NB4 (cell line): ENCODE measurements around the gene CETN3.

Source experiments
- DNase-seq: peaks from one replicate; pipeline ENCODE4 v3.0.0; 2010; ENCODE audit warnings: low read depth
- H3K4me3 ChIP-seq: one replicate; pipeline ENCODE4 v1.5.1; 2011; ENCODE audit warnings: mild to moderate bottlenecking, low read depth, low read length, moderate library complexity
- MAX ChIP-seq: IDR thresholded peaks from 2 replicates; pipeline ENCODE4 v1.6.1; 2011; ENCODE audit warnings: low read depth, low read length
- MYC ChIP-seq: IDR thresholded peaks from 2 replicates; pipeline ENCODE4 v1.6.1; 2011; ENCODE audit warnings: low read depth, low read length
- POLR2A ChIP-seq: IDR thresholded peaks from 2 replicates; pipeline ENCODE4 v1.6.1; 2011; ENCODE audit warnings: mild to moderate bottlenecking; ENCODE audit not compliant: insufficient read length; ENCODE audit errors: extremely low read depth
- TF ChIP-seq, protein P1 (sequence below): IDR thresholded peaks from one replicate; pipeline ENCODE4 v1.5.1; 2012; ENCODE audit warnings: low read depth, low read length

Gene CETN3

GRCh38 chr5:90365328-90365727, 44.2 kb downstream of the CETN3 start:
- DNase-seq = no peak
- H3K4me3 ChIP-seq = no peak overlapping the region
- TF ChIP-seq POLR2A (no peak), MAX (no peak), MYC (no peak)
- TF ChIP-seq, protein P1, sequence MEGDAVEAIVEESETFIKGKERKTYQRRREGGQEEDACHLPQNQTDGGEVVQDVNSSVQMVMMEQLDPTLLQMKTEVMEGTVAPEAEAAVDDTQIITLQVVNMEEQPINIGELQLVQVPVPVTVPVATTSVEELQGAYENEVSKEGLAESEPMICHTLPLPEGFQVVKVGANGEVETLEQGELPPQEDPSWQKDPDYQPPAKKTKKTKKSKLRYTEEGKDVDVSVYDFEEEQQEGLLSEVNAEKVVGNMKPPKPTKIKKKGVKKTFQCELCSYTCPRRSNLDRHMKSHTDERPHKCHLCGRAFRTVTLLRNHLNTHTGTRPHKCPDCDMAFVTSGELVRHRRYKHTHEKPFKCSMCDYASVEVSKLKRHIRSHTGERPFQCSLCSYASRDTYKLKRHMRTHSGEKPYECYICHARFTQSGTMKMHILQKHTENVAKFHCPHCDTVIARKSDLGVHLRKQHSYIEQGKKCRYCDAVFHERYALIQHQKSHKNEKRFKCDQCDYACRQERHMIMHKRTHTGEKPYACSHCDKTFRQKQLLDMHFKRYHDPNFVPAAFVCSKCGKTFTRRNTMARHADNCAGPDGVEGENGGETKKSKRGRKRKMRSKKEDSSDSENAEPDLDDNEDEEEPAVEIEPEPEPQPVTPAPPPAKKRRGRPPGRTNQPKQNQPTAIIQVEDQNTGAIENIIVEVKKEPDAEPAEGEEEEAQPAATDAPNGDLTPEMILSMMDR = no peak

DNA sequence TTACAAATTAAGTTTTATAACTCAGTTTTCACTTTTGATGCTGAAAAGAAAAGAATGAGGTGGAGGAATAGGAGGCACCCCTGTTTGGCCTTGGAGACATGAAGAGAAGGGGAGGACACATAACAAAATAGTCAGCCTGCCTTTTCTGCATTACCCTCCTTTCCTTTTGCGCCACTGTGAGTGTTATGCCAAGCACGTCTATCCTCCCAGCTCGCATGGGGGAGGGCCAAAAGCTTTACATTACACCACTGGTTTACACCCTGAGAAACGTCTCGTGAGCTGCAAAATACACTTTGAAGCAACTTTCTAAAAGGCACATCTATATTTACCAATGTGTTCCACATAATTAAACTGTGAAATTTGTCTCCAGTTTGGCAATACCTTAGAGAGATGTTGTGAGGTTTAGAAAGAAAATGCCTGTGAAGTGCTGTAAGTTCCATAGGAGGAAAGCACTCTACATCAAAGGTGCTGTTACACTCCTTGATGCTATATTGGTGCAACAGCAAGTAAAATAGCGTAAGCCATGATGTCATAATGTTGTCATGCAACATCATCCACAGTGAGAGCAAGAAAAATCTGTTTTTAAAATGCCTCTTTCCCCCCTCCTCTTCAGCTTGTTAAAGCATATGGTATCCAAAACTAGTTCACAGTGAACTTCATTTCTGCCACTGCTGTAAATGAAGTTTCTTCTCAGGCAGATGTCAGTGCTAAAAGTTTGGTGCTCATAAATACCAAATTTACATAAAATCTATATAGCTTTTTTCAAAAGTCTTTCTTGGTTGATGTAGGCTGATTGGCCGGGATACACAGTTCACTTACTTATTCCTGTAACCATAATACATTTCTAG, 50.3 kb downstream of the CETN3 start:
- no peak for DNase-seq
- TF ChIP-seq POLR2A = no peak
- TF ChIP-seq MYC = no peak
- TF ChIP-seq, protein P1 = no peak
- TF ChIP-seq MAX = no peak
- no peak overlapping the region for H3K4me3 ChIP-seq

DNA sequence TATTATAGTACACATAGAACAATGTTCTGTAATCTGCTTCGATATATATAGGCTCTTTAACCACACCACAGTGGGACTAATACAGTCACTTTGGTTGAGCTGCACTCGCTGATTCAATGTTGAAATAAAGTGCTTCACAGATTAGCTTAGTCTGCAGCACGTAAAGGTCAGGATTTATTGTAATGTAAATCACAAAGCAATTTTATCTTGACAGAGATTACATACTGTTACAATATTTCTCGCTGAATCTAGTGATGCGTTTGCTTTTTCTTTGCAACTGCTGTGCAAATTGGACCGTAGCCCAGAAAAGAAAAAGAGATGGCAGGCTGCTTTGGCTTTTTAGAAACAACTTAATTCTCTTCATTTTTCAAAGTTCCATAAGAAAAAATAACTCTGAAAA, 52.9 kb downstream of the CETN3 start:
- H3K4me3 ChIP-seq = no peak overlapping the region
- no peak for DNase-seq
- TF ChIP-seq POLR2A = no peak
- no peak for TF ChIP-seq MYC
- TF ChIP-seq, protein P1 = no peak
- no peak for TF ChIP-seq MAX

GRCh38 chr5:90356176-90356575, 53.4 kb downstream of the CETN3 start:
- no peak overlapping the region for H3K4me3 ChIP-seq
- DNase-seq = no peak
- TF ChIP-seq MYC (no peak), POLR2A (no peak)

DNA sequence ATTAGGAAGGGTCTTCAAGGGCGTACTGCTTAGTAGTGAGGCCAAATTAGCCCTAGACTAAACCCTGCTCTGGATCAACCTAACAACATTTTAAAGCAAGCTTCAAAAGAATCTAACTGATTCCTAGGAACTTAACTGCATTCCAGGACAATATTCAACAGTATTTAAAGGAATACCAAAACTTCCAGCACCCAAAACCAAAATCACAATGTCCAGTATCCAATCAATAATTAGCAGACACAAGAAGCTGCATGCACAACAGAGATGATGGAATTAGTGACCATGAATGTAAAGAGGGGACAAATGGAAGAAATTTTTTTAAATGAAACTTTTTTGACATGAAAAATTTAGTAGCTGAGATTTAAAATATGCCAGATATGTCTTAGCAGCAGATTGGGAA, 53.9 kb downstream of the CETN3 start:
- TF ChIP-seq MAX = no peak
- TF ChIP-seq POLR2A = no peak
- TF ChIP-seq, protein P1 = no peak
- TF ChIP-seq MYC = no peak
- no peak for DNase-seq
- no peak overlapping the region for H3K4me3 ChIP-seq

- no peak for DNase-seq
- no peak overlapping the region for H3K4me3 ChIP-seq
- TF ChIP-seq, protein P1 = no peak
- TF ChIP-seq MYC (no peak), POLR2A (no peak), MAX (no peak)
Observed at GRCh38 chr5:90353254-90353653, 56.3 kb downstream of the CETN3 start.
